OCI-M2 (cell line): Measurements from ENCODE around the gene AGXT2.

Experiments
- DNase-seq: peaks from one replicate; lab custom pipeline; 2025; ENCODE audit not compliant: unreplicated experiment; lab: John Stamatoyannopoulos, UW

AGXT2 gene

DNA sequence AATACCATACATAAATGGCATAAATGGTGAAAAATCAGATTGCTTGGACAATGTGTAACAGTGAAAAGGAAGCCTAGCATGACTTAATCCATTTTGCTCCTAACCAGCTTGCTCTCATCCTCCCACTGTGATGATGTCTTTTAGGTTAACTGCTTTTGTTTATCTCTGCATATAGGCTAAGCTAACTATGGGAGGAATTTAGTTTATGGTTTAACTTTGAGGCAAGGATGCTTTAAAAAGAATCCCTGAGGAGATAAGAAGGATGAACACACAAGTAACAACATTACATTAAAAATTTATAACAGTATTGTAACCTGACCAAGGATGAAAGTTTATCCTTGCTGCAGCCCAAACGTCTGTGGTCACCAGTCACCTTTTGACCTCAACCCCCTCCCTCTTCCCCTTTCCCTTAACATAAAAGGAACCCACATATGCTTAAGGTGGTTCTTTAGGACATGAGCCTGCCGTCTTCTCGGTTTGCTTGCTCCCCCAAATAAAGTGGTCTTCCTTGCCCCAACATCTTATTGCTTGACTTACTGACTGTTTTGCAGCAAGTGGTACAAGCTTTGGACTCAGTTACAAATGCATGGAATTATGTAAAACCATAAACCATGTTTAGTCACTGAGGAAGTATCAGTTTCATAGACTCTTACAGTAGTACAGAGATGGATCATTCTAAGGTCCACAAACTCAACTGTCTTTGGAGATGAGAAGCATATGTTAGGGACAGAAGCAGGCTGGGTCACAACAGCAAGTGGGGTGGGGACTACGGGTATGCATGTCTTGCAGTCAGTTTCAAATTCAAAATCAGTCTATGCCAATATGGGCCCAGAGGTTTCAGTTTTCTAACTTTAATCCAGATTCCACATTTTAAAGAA is 31.3 kb downstream of the AGXT2 start:
- DNase-seq, result no peak

DNA sequence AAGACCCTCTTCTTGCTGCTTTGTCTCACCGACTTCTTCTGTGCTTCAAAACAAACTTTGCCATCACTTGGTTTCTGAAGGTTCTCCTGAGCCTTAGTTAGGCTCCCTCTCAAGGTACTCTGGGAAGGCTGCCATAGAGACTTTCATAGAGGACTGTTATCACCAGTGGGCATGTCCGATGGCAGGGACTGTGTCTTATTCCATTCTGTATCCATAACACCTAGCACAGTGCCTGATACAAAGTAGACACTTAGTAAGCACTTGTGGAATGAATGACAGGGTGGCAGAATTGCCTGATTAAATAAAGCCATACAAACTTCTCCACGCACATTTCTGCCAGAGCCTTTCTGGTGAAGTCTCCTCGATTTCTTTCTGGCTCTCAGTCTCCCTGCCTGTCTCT is 32.7 kb downstream of the AGXT2 start:
- DNase-seq, result no peak

DNA sequence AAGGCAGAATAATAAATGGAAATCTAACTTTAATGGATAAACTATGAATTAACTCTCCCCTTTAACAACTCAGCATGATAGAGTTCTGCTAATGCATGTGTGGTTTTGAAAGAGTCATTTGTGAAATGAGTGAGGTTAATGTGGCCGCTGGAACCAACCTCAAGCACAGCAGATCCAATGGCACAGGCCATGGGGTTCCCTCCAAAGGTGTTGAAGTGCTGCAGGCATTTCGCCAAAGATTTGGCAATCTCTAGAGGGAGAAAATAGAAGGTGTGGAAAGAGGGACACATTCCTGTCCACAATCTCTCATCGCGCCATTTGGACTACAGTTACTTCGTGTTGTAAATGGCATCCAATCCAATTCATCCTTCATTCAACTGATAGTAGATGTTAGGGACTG is 35.0 kb downstream of the AGXT2 start:
- no peak for DNase-seq

- DNase-seq, result no peak
These were observed 35.4 kb downstream of the AGXT2 start for GRCh38 chr5:35012365-35012764.

DNA sequence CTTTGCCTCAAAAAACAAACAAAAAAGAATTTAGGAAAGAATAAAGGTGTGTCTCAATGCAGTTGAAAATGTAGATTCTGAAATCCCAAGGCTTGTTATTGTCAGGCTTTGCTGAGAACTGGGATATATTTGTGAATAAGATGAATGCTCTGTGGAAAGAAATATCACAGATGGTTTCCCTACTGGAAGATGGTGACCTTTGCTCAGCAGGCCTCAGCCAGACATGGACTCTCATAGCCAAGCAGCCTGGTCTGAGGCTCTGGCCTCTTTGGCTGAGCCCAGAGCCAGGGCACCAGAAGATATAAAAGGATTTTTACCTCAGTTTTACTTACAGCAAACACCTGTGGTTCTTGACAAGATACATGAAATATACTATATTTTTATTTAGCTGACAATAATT is 37.1 kb downstream of the AGXT2 start:
- DNase-seq, result no peak

DNA sequence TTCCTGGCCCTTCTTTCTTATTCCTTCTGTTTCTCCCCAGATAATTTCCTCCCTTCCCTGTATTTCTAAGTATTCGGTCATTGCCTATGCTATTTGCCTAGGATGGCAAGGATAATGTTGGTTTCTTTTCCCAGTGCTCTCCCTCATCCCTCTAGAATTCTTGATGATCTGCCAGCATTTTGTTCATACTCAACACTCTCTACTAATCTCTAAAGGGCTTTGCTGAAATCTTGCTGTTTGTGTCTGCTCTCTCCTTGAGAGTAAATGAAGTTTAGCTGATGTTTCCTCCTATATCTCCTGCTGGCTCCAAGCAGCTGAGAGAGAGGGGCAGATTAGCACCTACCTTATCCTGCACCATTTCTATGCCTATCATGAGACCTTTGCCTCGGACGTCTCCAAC is 38.1 kb downstream of the AGXT2 start:
- no peak for DNase-seq

DNA sequence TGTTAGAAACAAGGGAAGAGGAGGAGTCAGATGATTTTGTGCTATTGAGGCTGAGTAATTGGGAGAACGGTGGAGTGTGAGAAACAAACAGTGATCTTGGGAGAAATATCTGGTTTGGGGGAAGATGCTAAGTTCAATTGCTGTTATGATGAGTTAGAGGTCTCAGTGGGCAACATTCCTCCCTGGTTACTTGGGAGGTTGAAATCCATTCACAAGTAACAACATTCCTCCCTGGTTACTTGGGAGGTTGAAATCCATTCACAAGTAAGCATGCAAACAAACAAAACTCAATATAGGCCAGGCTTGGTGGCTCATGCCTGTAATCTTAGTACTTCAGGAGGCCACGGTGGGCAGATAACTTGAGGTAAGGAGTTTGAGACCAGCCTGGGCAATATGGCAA is 38.7 kb downstream of the AGXT2 start:
- no peak for DNase-seq

DNA sequence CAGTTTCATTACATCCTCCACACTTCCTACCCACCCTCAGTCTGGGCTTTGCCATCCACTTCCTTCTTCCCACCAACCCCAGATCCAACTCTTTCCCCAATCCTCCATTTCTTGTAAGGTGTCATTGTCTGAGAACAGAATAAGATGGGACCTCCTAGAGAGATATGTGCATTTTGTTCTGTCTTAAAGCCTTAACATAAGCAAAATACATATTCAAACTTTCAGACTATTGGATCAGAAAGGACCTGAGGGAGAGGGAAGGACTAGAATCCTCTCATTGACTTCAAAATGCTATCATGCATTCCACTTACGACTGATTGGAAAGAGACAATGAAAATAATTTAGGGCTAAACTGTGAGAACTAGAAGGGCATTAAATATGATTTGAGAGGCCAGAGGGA is 43.0 kb downstream of the AGXT2 start:
- no peak for DNase-seq

DNA sequence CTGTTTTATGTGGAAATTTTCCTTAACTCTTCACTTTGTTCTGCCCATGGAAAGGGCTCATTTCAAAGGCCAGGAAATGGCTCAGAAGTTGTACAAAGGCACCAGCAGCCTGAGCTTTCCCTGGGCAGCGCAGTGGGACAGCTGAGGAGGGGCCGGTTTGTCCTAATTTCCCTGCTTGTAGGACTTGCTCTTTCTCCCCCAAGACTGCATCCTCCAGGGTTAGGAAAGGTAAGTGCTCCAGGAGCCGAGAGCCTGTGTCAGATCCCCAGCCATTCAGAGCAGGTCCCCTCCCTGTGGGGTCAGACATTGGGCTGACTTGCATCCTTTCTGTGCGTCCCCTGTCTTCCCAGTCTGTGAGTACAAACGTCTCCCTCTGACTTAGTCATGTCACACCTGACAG is 43.5 kb downstream of the AGXT2 start:
- DNase-seq, result no peak

- no peak for DNase-seq
These were observed 44.5 kb downstream of the AGXT2 start for GRCh38 chr5:35003018-35003957.

- no peak for DNase-seq
These were observed 45.3 kb downstream of the AGXT2 start for GRCh38 chr5:35002459-35002858.

DNA sequence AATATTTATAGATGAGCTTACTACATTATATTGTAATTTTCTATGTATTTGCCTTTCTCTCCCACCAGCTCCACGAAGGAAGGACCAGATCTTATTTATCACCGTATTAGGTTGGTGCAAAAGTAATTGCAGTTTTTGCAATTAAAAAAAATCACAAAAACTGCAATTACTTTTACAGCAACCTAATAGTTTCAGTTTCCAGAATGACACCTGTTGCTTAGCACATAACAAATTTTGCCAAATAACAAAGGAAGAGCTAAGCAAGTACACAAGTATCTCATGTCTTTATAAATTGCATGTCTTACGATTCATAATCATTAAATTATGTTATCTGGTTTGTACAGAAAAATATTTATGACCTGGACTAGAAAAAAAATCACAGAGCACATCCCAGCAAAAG is 45.9 kb downstream of the AGXT2 start:
- no peak for DNase-seq

DNA sequence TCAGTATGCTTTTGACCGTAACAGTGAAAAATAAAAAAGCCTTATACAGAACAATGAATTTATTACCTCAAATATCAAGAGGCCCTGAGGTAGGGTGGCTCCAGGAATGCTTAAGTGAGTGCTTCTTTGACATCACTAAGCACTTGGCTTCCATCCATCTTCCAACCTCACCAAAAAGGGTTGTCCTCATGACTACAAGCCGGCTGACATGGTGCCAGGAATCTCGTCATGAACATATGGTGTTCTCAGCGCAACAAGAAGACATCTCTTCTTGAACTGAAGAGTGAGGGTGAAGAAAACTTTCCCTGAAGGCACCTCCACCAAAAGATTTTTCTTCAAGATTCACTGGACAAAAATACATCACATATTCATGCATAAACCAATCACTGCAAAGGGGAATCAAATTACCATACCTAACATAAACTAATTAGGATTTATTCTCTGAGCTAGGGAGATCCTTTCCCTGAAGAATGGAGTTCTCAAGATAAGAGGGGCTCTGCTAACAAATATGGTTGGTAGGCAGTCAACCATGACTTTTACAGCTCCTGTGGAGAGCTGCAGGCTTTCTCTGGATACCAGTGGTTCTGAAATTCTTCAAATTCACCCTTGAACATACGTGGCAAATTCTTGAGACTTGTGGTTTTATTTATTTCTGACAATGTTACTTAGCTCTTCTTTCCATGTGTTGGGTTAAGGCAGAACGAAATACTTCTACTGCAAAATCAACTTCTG is 49.5 kb downstream of the AGXT2 start:
- DNase-seq, result no peak

GRCh38 chr5:34996261-34996660 is 51.5 kb downstream of the AGXT2 start:
- DNase-seq, result no peak

DNA sequence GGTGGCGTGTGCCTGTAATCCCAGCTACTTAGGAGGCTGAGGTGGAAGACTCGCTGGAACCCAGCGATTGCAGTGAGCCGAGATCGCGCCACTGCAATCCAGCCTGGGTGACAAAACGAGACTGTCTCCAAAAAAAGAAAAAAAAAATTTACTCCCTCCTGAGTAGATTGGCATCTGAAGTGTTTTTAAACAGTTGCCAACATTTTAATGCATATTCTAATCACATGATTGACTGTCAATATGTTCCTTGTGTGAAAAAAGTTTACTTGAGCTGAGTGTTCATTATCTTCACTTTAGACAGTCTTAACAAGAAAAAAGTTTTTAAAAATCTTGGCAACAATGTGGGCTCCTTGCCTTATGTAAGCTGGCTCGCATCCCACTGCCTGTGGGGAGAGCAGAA is 53.8 kb downstream of the AGXT2 start:
- no peak for DNase-seq

- DNase-seq, result no peak
These were observed 56.1 kb downstream of the AGXT2 start for GRCh38 chr5:34991486-34992238.

- no peak for DNase-seq
These were observed 60.8 kb downstream of the AGXT2 start for GRCh38 chr5:34986965-34987364.

- no peak for DNase-seq
These were observed 64.9 kb downstream of the AGXT2 start for GRCh38 chr5:34982823-34983222.

DNA sequence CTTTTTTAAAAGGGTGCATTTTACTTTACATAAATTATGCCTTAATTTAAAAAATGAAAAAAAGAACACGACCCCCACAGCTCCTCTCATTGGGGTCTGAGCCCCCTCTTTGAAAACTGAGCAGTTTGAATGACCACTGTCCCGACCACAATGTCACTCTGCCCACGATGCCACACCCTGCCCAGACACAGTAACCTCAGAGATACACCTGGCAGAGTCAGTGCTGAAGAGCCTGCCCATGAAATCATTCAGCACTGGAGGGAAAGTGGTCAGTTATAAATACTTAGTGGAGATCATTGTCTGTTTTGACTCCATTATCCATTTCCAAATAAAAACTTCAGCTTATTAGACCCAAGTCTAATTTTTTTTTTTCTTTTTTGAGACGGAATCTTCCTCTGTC is 69.1 kb downstream of the AGXT2 start:
- no peak for DNase-seq

DNA sequence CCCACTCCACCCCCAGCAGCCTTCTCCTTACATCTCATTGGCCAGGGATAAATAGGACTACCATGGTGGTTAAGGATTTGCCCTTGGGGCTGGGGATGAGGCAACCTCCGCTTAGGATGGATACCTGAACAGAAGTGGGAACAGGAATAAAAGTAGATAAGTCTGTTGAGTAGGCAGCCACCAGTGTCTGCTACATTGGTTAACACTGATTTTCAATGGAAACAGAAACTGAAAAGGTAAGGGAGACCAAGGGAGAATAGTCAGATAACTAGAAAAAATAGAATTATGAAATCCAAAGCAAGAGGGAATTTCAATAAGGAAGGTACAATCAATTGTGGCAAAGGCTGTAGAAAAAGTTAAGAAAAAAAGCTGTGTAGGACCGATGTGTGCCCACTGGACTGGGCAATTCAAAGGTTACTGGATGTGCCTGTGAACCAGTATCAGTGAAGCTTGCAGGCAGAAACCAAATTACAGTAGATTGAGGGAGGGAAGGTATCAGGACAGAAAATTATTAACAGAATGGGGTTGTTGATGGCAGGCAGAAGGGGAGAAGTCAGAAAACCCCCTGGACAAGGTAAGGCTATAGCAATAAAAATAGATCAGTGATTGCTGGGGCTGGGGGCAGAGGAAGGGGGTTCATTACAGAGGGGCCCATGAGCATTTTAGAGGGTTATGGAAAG is 69.7 kb downstream of the AGXT2 start:
- no peak for DNase-seq
